GM19025 (cell line): Measurements from ENCODE around the gene TNNT2.
A peak's percentile ranks its signal among the peaks of the same experiment; 100 is the strongest.

Experiments used
- ATAC-seq: cut with Tn5 transposase; IDR thresholded peaks from one replicate; pipeline ENCODE4 v1.9.1; 2021; ENCODE audit warnings: mild to moderate bottlenecking, low read depth, moderate library complexity; ENCODE audit not compliant: unreplicated experiment

Gene TNNT2

GRCh38 chr1:201404055-201404454, 26.6 kb upstream of the TNNT2 start:
- ATAC-seq = no peak

DNA sequence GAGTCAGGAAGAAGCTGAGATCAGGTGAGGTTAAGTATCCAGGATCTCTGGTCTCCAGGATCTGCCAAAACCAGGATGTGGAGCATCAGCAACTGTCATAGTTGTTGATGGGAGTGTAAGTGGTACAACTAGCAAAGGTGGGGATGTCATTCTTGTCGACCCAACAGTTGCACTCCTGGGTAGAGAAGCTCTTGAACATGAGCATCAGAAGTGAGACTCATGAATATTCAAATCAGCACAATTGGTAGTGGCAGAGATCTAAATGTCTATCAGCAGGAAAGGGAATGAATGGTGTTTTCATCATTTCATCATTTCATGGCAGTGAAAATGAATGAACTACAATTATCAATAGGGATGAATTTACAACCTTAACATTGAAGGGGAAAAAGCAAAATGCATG, 25.9 kb upstream of the TNNT2 start:
- ATAC-seq = no peak

GRCh38 chr1:201401700-201402099, 24.2 kb upstream of the TNNT2 start:
- ATAC-seq = no peak

- no peak for ATAC-seq
Observed at GRCh38 chr1:201400852-201401230, 23.4 kb upstream of the TNNT2 start.

- no peak for ATAC-seq
Observed at GRCh38 chr1:201400212-201400851, 22.9 kb upstream of the TNNT2 start.

DNA sequence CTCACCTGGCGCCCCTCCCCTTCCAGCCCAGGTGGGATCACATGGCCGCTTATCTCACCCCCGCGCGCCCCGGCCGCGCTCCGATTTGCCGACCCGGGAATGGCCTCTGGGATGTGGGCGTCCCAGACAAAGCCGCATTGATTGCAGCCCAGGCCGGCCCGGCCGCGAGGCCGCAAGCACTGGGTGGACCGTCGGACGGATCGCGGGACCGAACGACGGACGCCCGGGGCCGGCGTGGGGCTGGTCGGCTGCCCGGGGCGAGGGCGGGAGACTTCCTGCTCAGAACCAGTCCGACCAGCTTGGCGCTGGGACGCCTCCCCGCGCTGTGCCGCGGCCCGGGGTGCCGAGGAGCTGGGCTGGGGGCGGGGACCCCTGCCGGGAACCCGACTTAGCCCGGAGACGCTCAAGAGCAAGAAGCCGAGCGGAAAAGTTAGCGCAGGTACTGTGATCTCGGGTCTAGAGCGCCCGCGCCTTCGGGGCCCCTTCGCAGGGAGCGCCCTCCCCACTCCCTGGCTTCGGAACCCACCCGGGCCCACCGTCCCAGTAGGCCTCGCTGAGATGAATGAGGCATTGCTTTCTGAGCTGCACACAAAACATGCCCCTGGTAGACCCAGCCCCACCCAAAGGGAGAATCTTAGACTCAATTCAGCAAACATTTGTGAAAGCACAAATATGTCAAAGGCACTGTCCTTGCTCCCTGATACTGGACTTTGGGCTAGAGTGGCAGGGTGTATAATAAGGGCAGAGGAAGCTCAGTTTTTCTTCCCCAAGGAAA, 22.1 kb upstream of the TNNT2 start:
- ATAC-seq = no peak

DNA sequence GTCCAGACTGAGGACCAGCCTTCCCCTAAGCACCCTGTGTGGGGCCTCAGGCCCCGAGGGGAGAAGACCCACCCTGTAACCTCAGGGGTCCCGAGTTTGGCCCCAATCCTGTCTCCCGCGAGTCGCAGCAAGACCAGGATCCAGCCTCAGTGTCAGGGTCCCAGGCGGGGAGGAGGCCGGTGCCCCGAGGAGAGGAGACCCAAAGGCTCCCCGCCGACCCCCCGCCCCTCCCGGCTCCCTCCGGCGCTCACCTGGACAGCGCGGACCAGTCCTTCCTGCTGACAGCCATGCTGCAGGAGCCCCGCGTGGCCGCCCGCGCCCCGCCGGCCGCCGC, 21.5 kb upstream of the TNNT2 start, which contains the start of gene LAD1:
Gene LAD1 (minus strand): TSS at position 307 of the 334 bp plus-strand sequence. CDS start 18 bp downstream, at position 289.
- no peak for ATAC-seq

GRCh38 chr1:201397675-201398074, 20.2 kb upstream of the TNNT2 start:
- no peak for ATAC-seq

DNA sequence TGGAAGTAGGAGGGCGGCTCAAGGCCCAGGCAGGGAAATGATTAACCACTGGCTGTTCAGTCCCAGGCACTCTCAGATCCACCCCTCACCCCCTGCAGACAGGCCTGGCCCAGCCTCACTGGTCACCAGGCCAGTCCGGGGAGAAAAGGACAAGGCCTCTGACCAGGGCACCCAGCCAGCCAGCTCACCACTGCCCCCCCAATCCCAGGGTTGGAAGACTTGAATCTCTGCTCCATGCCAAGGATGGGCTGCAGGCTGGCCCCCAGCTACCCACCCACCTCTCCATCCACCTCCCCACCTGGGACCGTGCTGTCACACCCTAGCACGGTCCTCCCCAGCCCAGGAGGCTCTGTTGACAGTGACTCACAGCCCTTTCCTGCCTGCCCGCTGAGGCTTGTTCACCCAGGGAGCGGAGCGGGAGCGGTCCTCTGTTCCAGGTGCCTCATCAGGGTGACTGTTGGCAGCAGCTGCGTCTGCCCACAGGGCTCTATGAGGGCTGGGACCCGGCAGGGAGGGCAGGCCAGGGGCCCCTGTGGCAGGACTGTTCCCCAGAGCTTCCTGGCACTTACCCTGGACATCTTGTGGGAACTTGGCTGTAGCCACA, 19.5 kb upstream of the TNNT2 start:
- no peak for ATAC-seq

DNA sequence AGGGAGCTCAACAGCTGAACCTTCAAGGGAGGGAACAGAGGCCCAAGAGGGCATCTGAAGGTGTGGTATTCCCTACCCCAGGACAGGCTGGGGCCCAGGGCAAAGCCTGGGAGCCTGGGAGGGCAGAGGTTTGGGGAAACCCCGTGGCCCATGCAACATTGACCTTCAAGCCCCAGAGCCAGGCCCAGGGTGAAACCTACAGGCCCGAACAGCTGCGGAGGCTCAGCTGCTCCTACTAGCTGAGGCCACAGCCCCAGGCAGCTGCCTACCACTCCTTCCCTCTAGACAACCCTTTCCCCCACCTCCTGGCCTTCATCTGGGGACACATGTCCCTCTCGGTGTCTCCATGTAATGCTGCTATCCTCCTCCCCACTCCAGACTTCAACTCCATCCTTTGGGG, 18.5 kb upstream of the TNNT2 start:
- ATAC-seq = peak; percentile 55

- no peak for ATAC-seq
Observed at GRCh38 chr1:201394591-201394990, 17.1 kb upstream of the TNNT2 start.

- ATAC-seq = no peak
Observed at GRCh38 chr1:201393076-201393475, 15.6 kb upstream of the TNNT2 start.

GRCh38 chr1:201391651-201392511, 14.4 kb upstream of the TNNT2 start:
- ATAC-seq = no peak

DNA sequence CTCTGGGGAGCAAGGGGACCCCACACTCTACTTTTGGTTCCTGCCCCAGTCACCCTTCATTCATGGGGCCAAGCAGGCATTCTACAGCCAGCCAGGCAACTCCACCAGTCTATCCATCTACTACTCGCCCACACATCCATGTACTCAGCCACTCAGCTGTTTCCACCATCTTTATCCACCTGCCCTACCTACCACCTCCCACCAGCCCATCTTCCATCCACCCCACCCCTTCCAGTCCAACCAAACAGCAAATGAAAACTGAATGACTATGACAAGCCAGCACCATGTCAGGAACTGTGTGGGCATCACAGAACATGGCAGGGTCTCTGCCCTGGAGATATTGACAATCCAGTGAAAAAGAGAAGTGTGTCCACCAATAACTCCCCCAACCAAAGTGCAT, 13.7 kb upstream of the TNNT2 start:
- ATAC-seq = no peak

DNA sequence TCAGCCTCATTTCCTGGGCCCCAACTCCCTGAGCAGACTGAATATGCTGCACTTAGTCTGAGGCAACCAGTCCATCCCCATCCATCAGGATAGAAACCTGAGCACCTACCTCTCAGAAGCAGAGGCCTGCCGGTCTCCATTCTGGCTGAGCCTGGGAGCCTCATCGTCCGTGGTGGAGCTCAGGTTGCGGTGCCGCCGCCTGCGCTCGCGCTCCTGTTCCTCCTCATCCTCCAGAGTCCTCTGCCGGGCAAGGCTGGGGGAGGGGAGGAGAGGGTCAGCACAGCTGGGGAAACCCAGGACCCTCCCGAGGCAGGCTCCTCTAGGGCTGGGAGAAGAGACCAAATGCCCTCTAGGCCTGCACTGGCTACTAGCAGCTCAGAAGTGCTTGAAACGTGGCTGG, 11.6 kb upstream of the TNNT2 start:
- no peak for ATAC-seq

DNA sequence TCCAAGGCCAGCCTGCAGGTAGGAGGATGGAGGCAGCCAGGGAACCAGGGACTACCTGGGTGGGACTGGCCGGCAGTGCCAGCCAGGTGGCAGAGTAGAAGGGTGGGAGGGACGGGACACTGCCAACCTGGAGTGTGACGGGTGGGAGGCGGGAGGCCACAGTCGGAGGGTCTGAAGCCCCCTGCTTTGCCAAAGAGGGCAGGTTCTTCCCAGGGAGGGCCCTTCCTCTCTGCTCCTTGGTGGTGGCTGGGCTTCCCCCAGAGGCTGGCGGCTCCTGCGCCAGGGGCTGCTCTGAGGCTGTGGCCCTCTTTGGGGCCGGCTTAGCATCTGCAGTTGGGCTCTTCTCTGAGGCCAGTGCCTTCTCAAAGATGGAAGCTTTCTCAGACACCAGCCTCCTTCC, 8.7 kb upstream of the TNNT2 start:
- no peak for ATAC-seq

GRCh38 chr1:201385299-201385891, 7.9 kb upstream of the TNNT2 start:
- ATAC-seq = peak; percentile 78

GRCh38 chr1:201384406-201384782, 6.9 kb upstream of the TNNT2 start:
- ATAC-seq = no peak

- no peak for ATAC-seq
Observed at GRCh38 chr1:201383647-201384405, 6.3 kb upstream of the TNNT2 start.

- no peak for ATAC-seq
Observed at GRCh38 chr1:201381130-201381529, 3.6 kb upstream of the TNNT2 start.
